ENCODE results near the gene POLA1. TPM values are rescaled to one million over a fixed set of nuclear protein-coding genes. Genes with fewer than 3 reads are reported as not detected.
"Not testable (repeated sequence)": the region's sequence is repeated elsewhere in the genome, so short reads cannot be mapped to it uniquely, and the experiment has no call there.

POLA1 gene
- total and polyA plus RNA-seq, 2 experiments from 2014 or later = 19.4 to 22.9 TPM

GRCh38 chrX:24860140-24860539, 166.4 kb downstream of the POLA1 start:
- no peaks in the 10 kb centered on the region for H3K4me1 ChIP-seq (ENCODE audit: low read depth)
- H3K27me3 ChIP-seq = no peaks in the 10 kb centered on the region
- H3K27ac ChIP-seq = no peak overlapping the region
- H3K9me3 ChIP-seq (ENCODE audit: low read depth) = no peaks in the 10 kb centered on the region
- no peak overlapping the region for H3K4me3 ChIP-seq
- no peak for TF ChIP-seq CTCF (IDR thresholded peaks at IDR 0.05; ENCODE audit: low read depth, low read length)
- no peaks in the 10 kb centered on the region for H3K36me3 ChIP-seq
- peak in 1 of 2 donors; percentile 34 for DNase-seq (ENCODE audit: low read depth in 1 of 2, low spot score in 1 of 2)

GRCh38 chrX:24862343-24862742, 168.6 kb downstream of the POLA1 start:
- DNase-seq (ENCODE audit: low read depth in 1 of 2, low spot score in 1 of 2) = peak in 1 of 2 donors; percentile 40
- no peaks in the 10 kb centered on the region for H3K27me3 ChIP-seq
- H3K27ac ChIP-seq = no peak overlapping the region

GRCh38 chrX:24863779-24864178, 170.1 kb downstream of the POLA1 start:
- not testable (repeated sequence) for DNase-seq (ENCODE audit: low read depth in 1 of 2, low spot score in 1 of 2); H3K27ac ChIP-seq; H3K36me3 ChIP-seq; H3K9me3 ChIP-seq (ENCODE audit: low read depth); H3K4me1 ChIP-seq (ENCODE audit: low read depth); H3K27me3 ChIP-seq; H3K4me3 ChIP-seq

More at GRCh38 chrX:24862343-24862742, 168.6 kb downstream of the POLA1 start:
- no peaks in the 10 kb centered on the region for H3K9me3 ChIP-seq (ENCODE audit: low read depth)
- H3K4me3 ChIP-seq = no peak overlapping the region
- no peaks in the 10 kb centered on the region for H3K4me1 ChIP-seq (ENCODE audit: low read depth)
- no peaks in the 10 kb centered on the region for H3K36me3 ChIP-seq
- TF ChIP-seq CTCF (IDR thresholded peaks at IDR 0.05; ENCODE audit: low read depth, low read length) = no peak

GRCh38 chrX:24870143-24870542, 176.4 kb downstream of the POLA1 start:
- H3K4me1 ChIP-seq (ENCODE audit: low read depth) = no peaks in the 10 kb centered on the region
- no peaks in the 10 kb centered on the region for H3K27me3 ChIP-seq
- no peak for TF ChIP-seq CTCF (IDR thresholded peaks at IDR 0.05; ENCODE audit: low read depth, low read length)
- H3K36me3 ChIP-seq = peaks cover 2% of the 10 kb centered on the region
- H3K27ac ChIP-seq = no peak overlapping the region
- DNase-seq (ENCODE audit: low read depth in 1 of 2, low spot score in 1 of 2) = peak in 1 of 2 donors; percentile 28
- no peak overlapping the region for H3K4me3 ChIP-seq
- H3K9me3 ChIP-seq (ENCODE audit: low read depth) = no peaks in the 10 kb centered on the region

GRCh38 chrX:24874604-24875247, 181.0 kb downstream of the POLA1 start:
- DNase-seq (ENCODE audit: low read depth in 1 of 2, low spot score in 1 of 2) = no peak
- Histone ChIP-seq H3K36me3 (peaks cover 2% of the 10 kb centered on the region), H3K27me3 (no peaks in the 10 kb centered on the region), H3K9me3 (ENCODE audit: low read depth) (no peaks in the 10 kb centered on the region), H3K4me1 (ENCODE audit: low read depth) (no peaks in the 10 kb centered on the region), H3K4me3 (no peak overlapping the region), H3K27ac (no peak overlapping the region)
- TF ChIP-seq CTCF (IDR thresholded peaks at IDR 0.05; ENCODE audit: low read depth, low read length) = no peak

GRCh38 chrX:24876530-24877287, 183.0 kb downstream of the POLA1 start:
- H3K27me3 ChIP-seq = no peaks in the 10 kb centered on the region
- TF ChIP-seq CTCF (IDR thresholded peaks at IDR 0.05; ENCODE audit: low read depth, low read length) = no peak
- H3K9me3 ChIP-seq (ENCODE audit: low read depth) = no peaks in the 10 kb centered on the region
- H3K36me3 ChIP-seq = peaks cover 2% of the 10 kb centered on the region
- H3K4me3 ChIP-seq = no peak overlapping the region
- H3K27ac ChIP-seq = no peak overlapping the region
- no peaks in the 10 kb centered on the region for H3K4me1 ChIP-seq (ENCODE audit: low read depth)
- DNase-seq (ENCODE audit: low read depth in 1 of 2, low spot score in 1 of 2) = no peak

All from cardiac muscle cell (in vitro differentiated cells and primary cell).